ENCODE data around the gene RIPK4. TPM values are rescaled to one million over a fixed set of nuclear protein-coding genes. Genes with fewer than 3 reads are reported as not detected.

Gene RIPK4
- total and polyA plus RNA-seq, 7 experiments from 2014 or later = 0.24 to 2.2 (median 0.41) TPM; not detected in 1

DNA sequence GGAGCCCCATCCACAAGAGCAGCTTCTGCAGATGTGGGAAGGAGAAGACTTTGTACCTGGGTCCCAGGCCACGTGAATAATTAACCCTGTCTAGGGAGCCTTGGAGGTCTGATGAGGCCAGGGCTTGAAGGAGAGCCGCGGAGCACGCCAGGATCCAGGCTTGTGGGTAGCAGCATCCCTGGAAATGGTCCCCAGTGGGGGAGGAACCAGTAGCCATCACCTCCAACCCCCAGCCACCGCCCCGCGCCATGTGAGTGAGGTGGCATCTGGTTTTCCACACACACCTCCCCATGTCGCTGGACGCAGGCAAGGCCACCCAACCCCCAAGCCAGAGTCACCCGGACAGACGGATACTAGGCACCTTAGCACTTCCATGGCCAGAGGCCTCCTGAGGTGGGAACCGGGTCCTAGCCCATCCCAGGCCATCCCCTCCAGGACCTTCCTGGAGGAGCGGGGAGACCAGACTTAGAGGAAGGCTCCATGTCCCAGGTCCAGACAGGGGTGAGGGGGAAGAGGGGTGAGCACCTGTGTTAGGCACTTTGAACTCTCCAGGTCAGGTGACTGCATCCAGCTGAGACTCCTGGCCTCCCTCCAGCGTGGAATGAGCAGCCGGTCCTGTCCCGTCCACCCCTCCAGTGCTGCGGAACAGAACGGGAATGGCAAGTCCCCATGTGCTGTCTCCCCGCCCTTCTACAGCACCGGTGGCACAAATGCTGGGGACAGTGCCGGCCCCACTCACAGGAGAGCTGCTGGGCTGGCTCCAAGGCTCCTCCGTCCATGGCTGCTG, 53.2 kb downstream of the RIPK4 start:
- intact Hi-C loops (cut with micrococcal nuclease) = no loop called here
- no peak for DNase-seq
- no peak overlapping the region for H3K4me3 Mint-ChIP-seq
- CTCF ChIA-PET = no interaction called here
- Histone ChIP-seq H3K36me3 (ENCODE audit: control insufficient read depth in 2 of 3, insufficient read depth in 3 of 3, low read length in 3 of 3) (no peaks in the 10 kb centered on the region), H3K27ac (ENCODE audit: low read depth, low read length) (no peak overlapping the region), H3K27me3 (ENCODE audit: control insufficient read depth in 2 of 2, insufficient read depth in 2 of 2, low read length in 2 of 2) (no peaks in the 10 kb centered on the region), H3K4me3 (ENCODE audit: low read length) (no peak overlapping the region), H3K9me3 (ENCODE audit: control insufficient read depth in 2 of 3, low read length in 3 of 3) (no peaks in the 10 kb centered on the region), H3K4me1 (ENCODE audit: control insufficient read depth in 2 of 2, insufficient read depth in 2 of 2, low read length in 2 of 2) (no peaks in the 10 kb centered on the region)
- H3K4me1 Mint-ChIP-seq = peaks cover 0 to 4% (median 0%) of the 10 kb centered on the region in 7 donors
- H3K27me3 Mint-ChIP-seq = peaks cover 29 to 50% (median 32%) of the 10 kb centered on the region in 5 donors
- peaks cover 0 to 8% (median 0%) of the 10 kb centered on the region in 5 donors for H3K36me3 Mint-ChIP-seq
- POLR2A ChIA-PET = no interaction called here
- no peak for ATAC-seq
- peaks cover 0 to 2% (median 0%) of the 10 kb centered on the region in 11 donors for H3K9me3 Mint-ChIP-seq
- H3K27ac Mint-ChIP-seq = no peak overlapping the region

DNA sequence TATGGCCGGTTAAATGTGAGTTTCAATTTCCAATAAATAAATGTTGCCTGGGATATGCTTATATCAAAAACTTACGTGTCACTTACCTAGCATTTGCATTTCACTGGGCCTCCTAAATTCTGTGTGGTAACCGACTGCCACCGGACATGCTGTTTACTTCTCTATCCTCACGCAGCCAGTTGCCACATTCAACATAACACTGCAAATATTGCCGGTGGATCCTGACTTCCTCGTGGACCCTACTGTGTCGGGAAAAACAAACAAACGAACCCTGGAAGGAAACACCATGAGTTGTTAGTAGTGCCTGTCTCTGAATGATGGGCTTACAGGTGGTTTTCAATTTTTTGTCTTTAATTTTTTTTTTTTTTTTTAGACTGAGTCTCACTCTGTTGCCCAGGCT, 54.1 kb downstream of the RIPK4 start:
- no peak overlapping the region for H3K4me3 ChIP-seq (ENCODE audit: low read length)
- Mint-ChIP-seq H3K27ac (no peak overlapping the region), H3K27me3 (peaks cover 29 to 56% (median 32%) of the 10 kb centered on the region in 5 donors), H3K9me3 (peaks cover 0 to 2% (median 0%) of the 10 kb centered on the region in 11 donors), H3K36me3 (peaks cover 0 to 8% (median 0%) of the 10 kb centered on the region in 5 donors), H3K4me3 (no peak overlapping the region), H3K4me1 (peaks cover 0 to 4% (median 0%) of the 10 kb centered on the region in 7 donors)
- H3K9me3 ChIP-seq (ENCODE audit: control insufficient read depth in 2 of 3, low read length in 3 of 3) = no peaks in the 10 kb centered on the region
- no peaks in the 10 kb centered on the region for H3K36me3 ChIP-seq (ENCODE audit: control insufficient read depth in 2 of 3, insufficient read depth in 3 of 3, low read length in 3 of 3)
- ChIA-PET POLR2A (no interaction called here), CTCF (no interaction called here)
- ATAC-seq = no peak
- no peaks in the 10 kb centered on the region for H3K27me3 ChIP-seq (ENCODE audit: control insufficient read depth in 2 of 2, insufficient read depth in 2 of 2, low read length in 2 of 2)
- intact Hi-C loops (cut with micrococcal nuclease) = no loop called here
- H3K27ac ChIP-seq (ENCODE audit: low read depth, low read length) = no peak overlapping the region
- no peaks in the 10 kb centered on the region for H3K4me1 ChIP-seq (ENCODE audit: control insufficient read depth in 2 of 2, insufficient read depth in 2 of 2, low read length in 2 of 2)
- DNase-seq = no peak

DNA sequence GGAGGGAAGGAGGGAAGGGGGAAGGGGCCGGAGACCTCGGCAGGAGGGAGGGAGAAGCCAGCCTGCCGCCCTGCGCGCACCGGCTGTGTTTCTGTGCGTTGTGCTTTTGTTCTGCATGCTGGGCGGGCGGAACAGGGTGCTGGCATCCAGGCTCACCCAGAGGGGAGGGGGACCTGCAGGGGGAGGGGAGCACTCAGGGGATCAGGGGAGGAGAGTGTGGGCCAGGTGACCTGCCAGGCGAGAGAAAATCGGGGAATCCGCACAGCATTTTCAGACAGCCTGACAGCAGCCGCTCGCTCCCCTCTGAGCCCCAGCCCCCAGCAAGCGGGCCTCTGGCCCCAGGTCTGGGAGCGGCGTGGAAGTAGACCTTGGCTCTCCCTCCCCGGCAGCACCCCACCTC, 54.7 kb downstream of the RIPK4 start:
- H3K27ac Mint-ChIP-seq = no peak overlapping the region
- ChIA-PET CTCF (no interaction called here), POLR2A (no interaction called here)
- peaks cover 0 to 7% (median under 1%) of the 10 kb centered on the region in 11 donors for H3K9me3 Mint-ChIP-seq
- H3K4me3 Mint-ChIP-seq = no peak overlapping the region
- H3K27me3 Mint-ChIP-seq = peaks cover 29 to 59% (median 36%) of the 10 kb centered on the region in 5 donors
- no peak for ATAC-seq
- DNase-seq = no peak
- Histone ChIP-seq H3K36me3 (ENCODE audit: control insufficient read depth in 2 of 3, insufficient read depth in 3 of 3, low read length in 3 of 3) (no peaks in the 10 kb centered on the region), H3K27ac (ENCODE audit: low read depth, low read length) (no peak overlapping the region), H3K27me3 (ENCODE audit: control insufficient read depth in 2 of 2, insufficient read depth in 2 of 2, low read length in 2 of 2) (no peaks in the 10 kb centered on the region), H3K4me3 (ENCODE audit: low read length) (no peak overlapping the region), H3K4me1 (ENCODE audit: control insufficient read depth in 2 of 2, insufficient read depth in 2 of 2, low read length in 2 of 2) (no peaks in the 10 kb centered on the region), H3K9me3 (ENCODE audit: control insufficient read depth in 2 of 3, low read length in 3 of 3) (no peaks in the 10 kb centered on the region)
- intact Hi-C loops (cut with micrococcal nuclease) = no loop called here
- peaks cover 0 to 4% (median 0%) of the 10 kb centered on the region in 7 donors for H3K4me1 Mint-ChIP-seq
- peaks cover 0 to 8% (median 0%) of the 10 kb centered on the region in 5 donors for H3K36me3 Mint-ChIP-seq

DNA sequence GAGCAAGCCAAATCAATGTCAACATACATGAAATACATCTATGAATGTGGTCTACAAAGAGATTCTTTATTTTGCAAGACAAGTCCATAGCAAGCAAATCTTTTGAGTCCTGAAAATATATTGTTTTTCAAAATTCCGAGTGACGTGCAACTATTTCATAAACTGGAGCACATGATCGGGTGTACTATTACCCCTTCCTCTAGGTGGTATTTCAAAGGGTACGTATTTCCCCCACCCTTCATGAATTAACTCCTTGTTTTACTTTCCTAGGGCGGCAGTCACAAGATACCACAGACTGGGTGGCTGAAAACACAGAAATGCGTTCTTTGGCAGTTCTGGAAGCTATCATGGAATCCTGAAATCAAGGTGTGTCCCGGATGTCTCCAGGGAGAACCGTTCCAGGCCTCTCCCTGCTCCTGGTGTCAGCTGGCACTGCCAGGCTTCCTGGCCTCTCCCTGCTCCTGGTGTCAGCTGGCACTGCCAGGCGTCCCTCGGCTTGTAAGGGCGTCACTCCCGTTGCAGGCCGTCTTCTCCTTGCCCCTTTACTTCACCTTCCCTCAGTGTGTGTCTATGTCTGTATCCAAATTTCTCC, 55.3 kb downstream of the RIPK4 start:
- POLR2A ChIA-PET = no interaction called here

DNA sequence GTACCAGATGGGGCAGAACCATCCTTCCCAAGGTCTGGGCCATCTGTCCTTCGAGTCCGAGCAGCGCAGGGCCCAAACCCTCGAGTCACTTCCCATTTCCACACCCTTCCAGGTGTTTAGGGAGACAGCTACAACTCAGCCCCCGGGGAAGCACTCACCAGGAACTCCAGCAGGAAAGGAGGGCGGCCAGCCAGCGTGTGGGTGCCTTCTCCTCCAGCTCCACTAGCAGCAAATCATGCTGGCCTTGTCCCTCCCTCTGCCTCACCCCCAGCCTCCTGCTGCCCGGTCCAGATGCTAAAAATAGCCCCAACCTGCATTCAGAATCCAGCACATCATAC, 56.1 kb downstream of the RIPK4 start:
- CTCF ChIA-PET = no interaction called here
- H3K4me3 Mint-ChIP-seq = no peak overlapping the region
- peaks cover 0 to 6% (median 0%) of the 10 kb centered on the region in 7 donors for H3K4me1 Mint-ChIP-seq
- ATAC-seq = no peak
- intact Hi-C loops (cut with micrococcal nuclease) = no loop called here
- Histone ChIP-seq H3K27ac (ENCODE audit: low read depth, low read length) (no peak overlapping the region), H3K27me3 (ENCODE audit: control insufficient read depth in 2 of 2, insufficient read depth in 2 of 2, low read length in 2 of 2) (no peaks in the 10 kb centered on the region), H3K4me1 (ENCODE audit: control insufficient read depth in 2 of 2, insufficient read depth in 2 of 2, low read length in 2 of 2) (no peaks in the 10 kb centered on the region), H3K36me3 (ENCODE audit: control insufficient read depth in 2 of 3, insufficient read depth in 3 of 3, low read length in 3 of 3) (no peaks in the 10 kb centered on the region), H3K4me3 (ENCODE audit: low read length) (no peak overlapping the region), H3K9me3 (ENCODE audit: control insufficient read depth in 2 of 3, low read length in 3 of 3) (no peaks in the 10 kb centered on the region)
- DNase-seq = no peak
- H3K27me3 Mint-ChIP-seq = peaks cover 29 to 58% (median 44%) of the 10 kb centered on the region in 5 donors
- H3K27ac Mint-ChIP-seq = no peak overlapping the region
- peaks cover 0 to 14% (median 5%) of the 10 kb centered on the region in 11 donors for H3K9me3 Mint-ChIP-seq
- H3K36me3 Mint-ChIP-seq = peaks cover 0 to 11% (median 0%) of the 10 kb centered on the region in 5 donors
- POLR2A ChIA-PET = no interaction called here

More for the DNA sequence above, 55.3 kb downstream of the RIPK4 start:
- H3K27me3 Mint-ChIP-seq = peaks cover 29 to 61% (median 43%) of the 10 kb centered on the region in 5 donors
- no peak overlapping the region for H3K4me3 Mint-ChIP-seq
- Histone ChIP-seq H3K9me3 (ENCODE audit: control insufficient read depth in 2 of 3, low read length in 3 of 3) (no peaks in the 10 kb centered on the region), H3K36me3 (ENCODE audit: control insufficient read depth in 2 of 3, insufficient read depth in 3 of 3, low read length in 3 of 3) (no peaks in the 10 kb centered on the region), H3K4me1 (ENCODE audit: control insufficient read depth in 2 of 2, insufficient read depth in 2 of 2, low read length in 2 of 2) (no peaks in the 10 kb centered on the region), H3K4me3 (ENCODE audit: low read length) (no peak overlapping the region), H3K27ac (ENCODE audit: low read depth, low read length) (no peak overlapping the region), H3K27me3 (ENCODE audit: control insufficient read depth in 2 of 2, insufficient read depth in 2 of 2, low read length in 2 of 2) (no peaks in the 10 kb centered on the region)
- peaks cover 0 to 11% (median 0%) of the 10 kb centered on the region in 5 donors for H3K36me3 Mint-ChIP-seq
- H3K4me1 Mint-ChIP-seq = peaks cover 0 to 6% (median 0%) of the 10 kb centered on the region in 7 donors
- H3K27ac Mint-ChIP-seq = no peak overlapping the region
- CTCF ChIA-PET = no interaction called here
- DNase-seq (no peak), ATAC-seq (no peak)
- intact Hi-C loops (cut with micrococcal nuclease) = no loop called here
- H3K9me3 Mint-ChIP-seq = peaks cover 0 to 14% (median 4%) of the 10 kb centered on the region in 11 donors

DNA sequence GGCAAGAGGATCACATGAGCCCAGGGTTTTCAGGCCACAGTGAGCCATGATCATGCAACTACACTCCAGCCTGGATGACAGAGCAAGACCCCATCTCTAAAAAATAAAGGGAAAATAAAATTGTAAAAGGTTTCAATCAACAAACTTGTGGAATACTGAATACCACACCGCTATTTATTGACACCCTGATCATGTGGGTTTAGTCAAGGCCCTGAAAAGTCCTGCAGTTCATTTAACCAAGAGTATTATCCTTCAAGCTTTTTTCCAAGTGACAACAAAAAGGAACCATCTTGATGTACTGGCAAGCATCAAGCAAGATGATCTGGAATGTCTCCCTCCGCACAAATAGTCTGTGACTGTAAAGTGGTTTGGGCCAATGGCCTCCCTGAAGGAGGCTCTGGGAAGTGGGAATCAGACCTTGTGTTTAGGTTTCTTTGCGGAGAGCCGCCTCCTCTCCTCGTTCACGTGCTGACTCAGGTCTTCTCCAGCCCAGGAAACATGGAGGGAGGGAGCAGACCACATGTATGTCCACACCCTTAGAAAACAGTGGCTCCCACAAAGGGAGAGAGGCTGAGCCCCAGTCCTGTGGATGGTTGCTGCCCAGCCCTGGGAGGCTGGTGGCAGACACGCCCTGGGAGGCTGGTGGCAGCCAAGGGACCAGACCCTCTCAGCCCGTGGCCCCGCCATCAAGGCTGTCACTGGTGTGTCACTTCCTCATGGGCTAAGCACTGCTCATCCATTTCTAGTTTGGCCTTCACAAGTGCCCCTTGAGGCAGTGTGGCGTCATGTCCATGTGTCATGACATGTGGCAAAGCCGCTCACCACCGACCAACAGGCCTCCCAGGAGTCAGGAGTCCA, 56.7 kb downstream of the RIPK4 start:
- DNase-seq = no peak
- POLR2A ChIA-PET = no interaction called here

More for the DNA sequence above, 56.7 kb downstream of the RIPK4 start:
- H3K9me3 Mint-ChIP-seq = peaks cover 0 to 14% (median 5%) of the 10 kb centered on the region in 11 donors
- intact Hi-C loops (cut with micrococcal nuclease) = no loop called here
- ATAC-seq = no peak
- H3K4me3 Mint-ChIP-seq = no peak overlapping the region
- H3K27ac ChIP-seq (ENCODE audit: low read depth, low read length) = no peak overlapping the region
- CTCF ChIA-PET = interaction anchor here (0.6 kb wide), 1 partner anchor 251 kb away, joined by 3 read pairs; no protein-coding TSS in a partner anchor
- H3K36me3 Mint-ChIP-seq = peaks cover 0 to 11% (median 0%) of the 10 kb centered on the region in 5 donors
- H3K4me3 ChIP-seq (ENCODE audit: low read length) = no peak overlapping the region
- peaks cover 29 to 58% (median 42%) of the 10 kb centered on the region in 5 donors for H3K27me3 Mint-ChIP-seq
- no peaks in the 10 kb centered on the region for H3K9me3 ChIP-seq (ENCODE audit: control insufficient read depth in 2 of 3, low read length in 3 of 3)
- H3K4me1 Mint-ChIP-seq = peaks cover 0 to 6% (median 0%) of the 10 kb centered on the region in 7 donors
- H3K27ac Mint-ChIP-seq = no peak overlapping the region
- no peaks in the 10 kb centered on the region for H3K27me3 ChIP-seq (ENCODE audit: control insufficient read depth in 2 of 2, insufficient read depth in 2 of 2, low read length in 2 of 2)
- no peaks in the 10 kb centered on the region for H3K36me3 ChIP-seq (ENCODE audit: control insufficient read depth in 2 of 3, insufficient read depth in 3 of 3, low read length in 3 of 3)
- H3K4me1 ChIP-seq (ENCODE audit: control insufficient read depth in 2 of 2, insufficient read depth in 2 of 2, low read length in 2 of 2) = no peaks in the 10 kb centered on the region
